Keratinocyte (primary cell): ENCODE data around the gene EXOC4. TPM values are rescaled to one million over a fixed set of nuclear protein-coding genes. Genes with fewer than 3 reads are reported as not detected.

Experiments
- DNase-seq: peaks from one replicate; pipeline ENCODE4 v3.0.0-alpha.2; 2011; ENCODE audit warnings: low read depth, missing footprints, low spot score
- FAIRE-seq: peaks from 2 replicates; lab custom pipeline; 2011; peaks lifted over from hg19 to GRCh38; lab: Jason Lieb, UNC
- H2AFZ ChIP-seq: 2 replicates; pipeline ENCODE4 v1.6.0; 2012; ENCODE audit warnings: low read length, control low read depth, inconsistent platforms; ENCODE audit not compliant: control insufficient read depth
- H3K27ac ChIP-seq: 2 replicates; pipeline ENCODE4 v1.5.1; 2011; ENCODE audit warnings: low read length; ENCODE audit not compliant: control insufficient read depth, insufficient read depth
- H3K27me3 ChIP-seq: 3 replicates; pipeline ENCODE4 v1.6.0; 2011; ENCODE audit warnings: low read length; ENCODE audit not compliant: control insufficient read depth, insufficient read depth; ENCODE audit errors: extremely low read depth
- H3K36me3 ChIP-seq, 2 experiments: 2 replicates in 1 of 2; 3 replicates in 1 of 2; pipeline ENCODE4 v1.5.1; 2011; ENCODE audit warnings: low read length in 2 of 2, mild to moderate bottlenecking in 1 of 2; ENCODE audit not compliant: control insufficient read depth in 2 of 2, insufficient read depth in 2 of 2; ENCODE audit errors: extremely low read depth in 1 of 2
- H3K4me1 ChIP-seq: 3 replicates; pipeline ENCODE4 v1.5.1; 2011; ENCODE audit warnings: low read length; ENCODE audit not compliant: control insufficient read depth, insufficient read depth; ENCODE audit errors: extremely low read depth
- H3K4me2 ChIP-seq: 3 replicates; pipeline ENCODE4 v1.6.0; 2011; ENCODE audit warnings: low read depth, low read length; ENCODE audit not compliant: control insufficient read depth, insufficient read depth; ENCODE audit errors: extremely low read depth
- H3K4me3 ChIP-seq, 3 experiments: fragments of 200-600 bp in 1 of 3; sonication (generic) in 1 of 3; 2 replicates in 2 of 3; 3 replicates in 1 of 3; pipeline ENCODE4 v1.5.1; 2011 to 2016; ENCODE audit warnings: low read length in 3 of 3, mild to moderate bottlenecking in 3 of 3, control low read depth in 2 of 3, inconsistent platforms in 1 of 3, low read depth in 1 of 3, mixed read lengths in 1 of 3, mixed run types in 1 of 3, moderate library complexity in 1 of 3; ENCODE audit not compliant: control insufficient read depth in 2 of 3, insufficient read depth in 2 of 3; ENCODE audit errors: extremely low read depth in 1 of 3
- H3K79me2 ChIP-seq: 2 replicates; pipeline ENCODE4 v1.6.0; 2012; ENCODE audit warnings: low read length; ENCODE audit not compliant: control insufficient read depth, insufficient read depth
- H3K9ac ChIP-seq: 3 replicates; pipeline ENCODE4 v1.6.0; 2011; ENCODE audit warnings: low read length; ENCODE audit not compliant: control insufficient read depth, insufficient read depth; ENCODE audit errors: extremely low read depth
- H3K9me1 ChIP-seq: 3 replicates; pipeline ENCODE4 v1.6.0; 2011; ENCODE audit warnings: low read length; ENCODE audit not compliant: control insufficient read depth, insufficient read depth; ENCODE audit errors: extremely low read depth
- H3K9me3 ChIP-seq: 2 replicates; pipeline ENCODE4 v1.5.1; 2012; ENCODE audit warnings: low read depth, low read length; ENCODE audit not compliant: control insufficient read depth
- H4K20me1 ChIP-seq: 3 replicates; pipeline ENCODE4 v1.6.0; 2011; ENCODE audit warnings: low read length; ENCODE audit not compliant: control insufficient read depth, insufficient read depth; ENCODE audit errors: extremely low read depth
- CTCF ChIP-seq, 3 experiments: IDR thresholded peaks in 1 of 3; conservative IDR thresholded peaks in 1 of 3; optimal IDR thresholded peaks in 1 of 3; 2 replicates in 2 of 3; 3 replicates in 1 of 3; pipeline versions ENCODE3 to v1.5.1; 2011; ENCODE audit warnings: low read length in 3 of 3, mild to moderate bottlenecking in 3 of 3, moderate library complexity in 2 of 3, control low read depth in 1 of 3, inconsistent platforms in 1 of 3; ENCODE audit not compliant: insufficient read depth in 2 of 3; ENCODE audit errors: extremely low read depth in 1 of 3
- EZH2 ChIP-seq: IDR thresholded peaks from one replicate; pipeline ENCODE4 v1.6.1; 2012; ENCODE audit warnings: inconsistent platforms, mild to moderate bottlenecking, low read length, moderate library complexity
- dilution Hi-C: fragments of 300-500 bp; cut with MboI; formaldehyde crosslinking; loops from one replicate; pipeline ENCODE4 v1.7.0; 2020; ENCODE audit warnings: low sequenced_read_pairs; ENCODE audit not compliant: extremely low pct_ligation_motif_present
- polyA plus RNA-seq, 5 experiments: library from polyadenylated mRNA; depleted of rRNA in 3 of 5; stranded (reverse) in 3 of 5; stranded (forward) in 1 of 5; unstranded in 1 of 5; fragments of >200 nt; gene quantifications; 1 replicate in 1 of 5; 2 replicates in 3 of 5; 3 replicates in 1 of 5; pipeline versions ENCODE4 v1.2.1 to v1.2.3, GENCODE V29; 2011 to 2012; ENCODE audit warnings: missing spikeins in 2 of 5, low read depth in 1 of 5, low replicate concordance in 1 of 5

EXOC4 gene
- polyA plus RNA-seq, 1 donor (not counting 4 experiments of a cell fraction or from before 2014, with no cell fraction given): 52.6 TPM

DNA sequence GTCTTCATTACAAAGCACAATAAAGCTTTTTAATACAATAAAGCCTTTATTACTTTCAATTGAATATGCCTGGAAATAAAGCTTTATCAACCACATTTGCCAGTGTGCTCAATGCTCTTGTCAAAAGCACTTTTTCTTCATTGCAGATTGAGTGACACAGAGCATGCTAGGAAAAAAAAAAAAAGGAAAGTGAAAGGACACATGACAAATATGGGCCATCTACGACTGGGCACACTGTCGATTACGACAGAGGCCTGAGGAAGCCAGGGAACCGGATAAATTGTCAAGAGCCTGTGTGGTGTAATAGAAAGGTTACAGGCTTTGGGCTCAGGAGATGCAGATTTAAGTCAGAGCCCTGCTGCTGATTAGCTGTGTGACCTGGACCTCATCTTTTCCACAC, 789.4 kb downstream of the EXOC4 start:
- no peak for DNase-seq
- dilution Hi-C loops: no loop called here
- no peak overlapping the region for H3K4me2 ChIP-seq
- no peaks in the 10 kb centered on the region for H3K9me3 ChIP-seq
- no peaks in the 10 kb centered on the region for H3K36me3 ChIP-seq
- no peak overlapping the region for H3K27ac ChIP-seq
- H3K79me2 ChIP-seq: no peaks in the 10 kb centered on the region
- no peaks in the 10 kb centered on the region for H3K4me1 ChIP-seq
- H3K4me3 ChIP-seq: no peak overlapping the region
- TF ChIP-seq EZH2 (no peak), CTCF (optimal IDR thresholded peaks at IDR 0.05 in 1 of 3, IDR thresholded peaks at IDR 0.05 in 1 of 3, conservative IDR thresholded peaks at IDR 0.05 in 1 of 3; ENCODE audit: extremely low read depth in 1 of 3, insufficient read depth in 2 of 3, low read length in 3 of 3) (no peak)
- H3K9ac ChIP-seq: no peak overlapping the region
- no peak for FAIRE-seq
- H4K20me1 ChIP-seq: no peaks in the 10 kb centered on the region
- no peaks in the 10 kb centered on the region for H3K27me3 ChIP-seq
- H2AFZ ChIP-seq: no peak overlapping the region
- no peaks in the 10 kb centered on the region for H3K9me1 ChIP-seq

- FAIRE-seq: no peak
- no peak for TF ChIP-seq EZH2
- TF ChIP-seq CTCF (optimal IDR thresholded peaks at IDR 0.05 in 1 of 3, IDR thresholded peaks at IDR 0.05 in 1 of 3, conservative IDR thresholded peaks at IDR 0.05 in 1 of 3; ENCODE audit: extremely low read depth in 1 of 3, insufficient read depth in 2 of 3, low read length in 3 of 3): no peak
- no peaks in the 10 kb centered on the region for H3K27me3 ChIP-seq
- H3K4me1 ChIP-seq: no peaks in the 10 kb centered on the region
- H3K9ac ChIP-seq: no peak overlapping the region
- no peak for DNase-seq
- no peaks in the 10 kb centered on the region for H3K9me3 ChIP-seq
- no peaks in the 10 kb centered on the region for H3K9me1 ChIP-seq
- H3K4me3 ChIP-seq: no peak overlapping the region
- no peak overlapping the region for H3K4me2 ChIP-seq
- H3K79me2 ChIP-seq: no peaks in the 10 kb centered on the region
- no peaks in the 10 kb centered on the region for H4K20me1 ChIP-seq
- dilution Hi-C loops: no loop called here
- no peak overlapping the region for H3K27ac ChIP-seq
- H3K36me3 ChIP-seq: no peaks in the 10 kb centered on the region
- no peak overlapping the region for H2AFZ ChIP-seq
Measured at GRCh38 chr7:134044682-134045081, 791.8 kb downstream of the EXOC4 start.
